ENCODE results near the gene MISP3.

Gene MISP3

GRCh38 chr19:14102756-14103155 is 30.2 kb downstream of the MISP3 start:
- no peak for DNase-seq (ENCODE audit: low read depth)

GRCh38 chr19:14103310-14103709 is 30.7 kb downstream of the MISP3 start:
- DNase-seq (ENCODE audit: low read depth), result no peak

GRCh38 chr19:14105680-14106079 is 33.1 kb downstream of the MISP3 start:
- no peak for DNase-seq (ENCODE audit: low read depth)

GRCh38 chr19:14106840-14107239 is 34.3 kb downstream of the MISP3 start:
- no peak for DNase-seq (ENCODE audit: low read depth)

GRCh38 chr19:14107581-14108461 is 35.2 kb downstream of the MISP3 start:
- no peak for DNase-seq (ENCODE audit: low read depth)

GRCh38 chr19:14110650-14111049 is 38.1 kb downstream of the MISP3 start:
- no peak for DNase-seq (ENCODE audit: low read depth)

DNA sequence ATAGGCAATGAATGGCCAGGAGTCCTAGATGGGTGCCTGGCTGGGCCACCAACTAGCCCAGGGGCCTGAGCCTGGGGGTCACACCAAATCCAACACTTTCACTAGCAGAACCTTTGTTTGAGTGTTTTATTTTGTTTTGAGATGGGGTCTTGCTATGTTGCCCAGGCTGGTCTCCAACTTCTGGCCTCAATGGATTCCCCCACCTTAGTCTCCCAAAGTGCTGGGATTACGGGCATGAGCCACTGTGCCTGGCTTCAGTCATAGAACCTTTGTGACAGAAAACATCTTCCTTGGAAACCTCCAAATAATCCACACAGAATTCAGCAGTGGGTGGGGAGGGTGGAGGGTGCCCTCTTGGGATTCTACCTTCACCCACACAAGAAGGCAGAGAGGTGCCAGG is 38.9 kb downstream of the MISP3 start:
- DNase-seq (ENCODE audit: low read depth), result no peak

- DNase-seq (ENCODE audit: low read depth), result no peak
Observed at GRCh38 chr19:14112051-14112808, 39.6 kb downstream of the MISP3 start.

- no peak for DNase-seq (ENCODE audit: low read depth)
Observed at GRCh38 chr19:14112809-14113385, 40.3 kb downstream of the MISP3 start.

DNA sequence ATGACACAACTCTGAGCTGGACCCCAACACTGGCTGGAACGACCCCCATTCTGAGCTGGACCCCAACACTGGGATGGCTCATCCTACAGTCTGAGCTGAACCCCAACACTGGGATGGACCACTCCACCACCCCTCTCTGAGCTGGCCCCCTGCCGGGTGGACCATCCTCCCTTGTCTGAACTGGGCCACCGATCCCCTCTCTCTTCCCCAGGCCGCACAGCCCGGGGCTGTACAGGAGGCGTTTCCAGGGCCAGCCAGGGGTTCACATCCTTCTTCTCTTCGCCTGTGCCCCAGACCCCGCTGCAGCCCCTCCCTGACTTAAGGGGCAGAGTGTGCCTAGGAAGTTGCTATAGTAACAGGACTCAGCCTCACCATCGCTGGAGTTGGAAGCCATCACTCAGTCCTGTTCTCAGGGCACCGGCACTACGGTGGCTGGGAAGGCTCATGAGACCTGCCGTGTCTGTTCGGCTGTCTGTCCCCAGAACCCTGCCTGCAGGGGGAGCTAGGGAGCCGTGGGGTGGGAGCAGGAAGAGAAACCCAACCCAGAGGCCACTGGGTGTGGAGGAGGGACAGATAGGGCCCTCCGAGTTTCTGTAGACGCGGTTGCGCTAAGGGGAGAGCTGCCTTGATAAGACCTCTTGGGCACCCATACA is 41.3 kb downstream of the MISP3 start:
- DNase-seq (ENCODE audit: low read depth), result peak; percentile 31

- no peak for DNase-seq (ENCODE audit: low read depth)
Observed at GRCh38 chr19:14114439-14114838, 41.9 kb downstream of the MISP3 start.

DNA sequence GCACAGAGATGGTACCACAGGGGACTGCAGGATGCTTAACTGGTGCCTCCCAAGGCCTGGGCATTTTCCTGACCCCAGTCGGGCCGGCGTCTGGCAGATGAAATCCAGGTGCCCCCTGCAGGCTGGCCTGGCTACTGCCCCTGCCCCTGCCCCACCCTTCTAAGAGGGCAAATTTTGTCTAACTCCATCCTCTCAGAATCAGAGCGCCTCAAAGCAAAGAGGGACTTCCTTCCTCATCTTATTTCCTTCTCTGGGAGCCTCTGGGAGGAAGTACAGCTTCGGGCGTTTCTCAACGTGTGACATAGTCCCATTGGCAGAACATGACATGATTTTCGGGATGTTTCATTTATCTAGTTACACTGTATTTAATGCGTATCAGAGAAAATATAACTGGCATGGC is 42.3 kb downstream of the MISP3 start:
- DNase-seq (ENCODE audit: low read depth), result peak; percentile 34

- no peak for DNase-seq (ENCODE audit: low read depth)
Observed at GRCh38 chr19:14115756-14116155, 43.2 kb downstream of the MISP3 start.

- DNase-seq (ENCODE audit: low read depth), result no peak
Observed at GRCh38 chr19:14116525-14116917, 43.9 kb downstream of the MISP3 start.

- no peak for DNase-seq (ENCODE audit: low read depth)
Observed at GRCh38 chr19:14116918-14117578, 44.5 kb downstream of the MISP3 start.

DNA sequence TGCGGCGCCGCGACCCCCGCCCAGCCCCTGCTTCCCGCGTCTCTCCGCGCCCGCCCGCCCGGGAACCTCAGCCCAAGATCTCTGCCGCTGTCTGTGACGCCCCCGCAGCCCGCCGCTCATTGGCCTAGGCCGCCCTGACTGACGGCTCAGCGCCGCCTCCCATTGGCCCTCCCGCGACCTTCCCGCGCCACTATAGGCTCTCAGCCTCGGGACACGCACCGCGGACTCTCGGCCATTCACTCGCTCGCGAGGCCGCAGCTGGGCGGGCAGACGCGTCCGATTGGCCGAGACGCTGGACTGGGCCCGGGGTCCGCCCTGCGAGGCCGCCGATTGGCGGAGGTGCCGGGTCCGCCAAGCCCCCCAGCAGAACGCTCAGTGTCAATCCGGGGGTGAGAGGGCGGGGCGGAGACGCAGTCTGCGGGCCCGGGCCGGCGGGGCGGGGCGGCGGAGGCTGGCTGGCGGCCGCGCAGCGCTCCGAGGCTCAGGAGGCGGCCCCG is 45.1 kb downstream of the MISP3 start, which contains the start of gene PRKACA:
Gene PRKACA, minus strand, starts transcription at position 95 of the 497 bp plus-strand sequence. CDS start 215 bp downstream, outside the sequence.
- peak; percentile 95 for DNase-seq (ENCODE audit: low read depth)

DNA sequence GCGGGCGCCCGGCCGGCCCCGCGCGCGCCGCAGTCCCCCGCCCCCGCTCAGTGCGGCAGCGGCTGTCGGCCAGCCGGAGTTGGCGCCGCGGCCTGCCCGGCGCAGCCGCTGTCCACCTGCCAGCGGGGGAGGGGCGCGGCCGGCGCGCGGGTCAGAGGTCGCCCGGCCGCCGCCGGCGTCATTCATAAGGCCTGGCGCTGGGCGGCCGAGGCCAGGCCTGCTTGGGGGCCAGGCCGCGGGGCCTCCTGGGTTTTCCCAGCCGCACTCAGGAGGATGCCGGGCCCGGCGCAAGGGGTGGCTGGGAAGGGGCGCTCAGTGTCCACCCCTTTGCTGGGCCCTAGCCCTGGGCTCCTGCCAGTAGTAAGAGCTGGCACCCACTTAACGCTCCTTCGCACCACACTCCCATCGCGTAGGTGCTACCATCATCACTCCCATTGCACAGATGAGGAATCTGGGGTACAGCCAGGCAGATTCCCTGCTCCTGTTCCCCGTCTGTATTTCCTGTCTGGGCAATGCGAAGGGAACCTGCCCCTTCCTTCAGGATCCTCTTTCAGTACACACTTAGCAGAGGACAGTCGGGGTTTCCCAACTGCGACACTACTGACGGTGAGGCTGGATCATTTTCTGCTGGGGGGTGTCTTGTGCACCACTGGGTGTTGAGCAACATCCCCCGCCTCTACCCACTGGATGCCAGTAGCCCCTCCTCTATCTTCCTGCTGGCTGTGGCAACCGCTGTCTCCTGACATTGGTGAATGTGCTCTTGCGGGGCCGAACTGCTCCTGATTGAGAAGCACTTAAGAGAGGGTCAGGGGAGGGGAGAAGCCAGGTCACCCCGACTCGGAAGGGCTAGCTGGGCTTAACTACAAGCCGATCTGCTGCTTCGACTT is 45.8 kb downstream of the MISP3 start:
- DNase-seq (ENCODE audit: low read depth), result peak; percentile 23

DNA sequence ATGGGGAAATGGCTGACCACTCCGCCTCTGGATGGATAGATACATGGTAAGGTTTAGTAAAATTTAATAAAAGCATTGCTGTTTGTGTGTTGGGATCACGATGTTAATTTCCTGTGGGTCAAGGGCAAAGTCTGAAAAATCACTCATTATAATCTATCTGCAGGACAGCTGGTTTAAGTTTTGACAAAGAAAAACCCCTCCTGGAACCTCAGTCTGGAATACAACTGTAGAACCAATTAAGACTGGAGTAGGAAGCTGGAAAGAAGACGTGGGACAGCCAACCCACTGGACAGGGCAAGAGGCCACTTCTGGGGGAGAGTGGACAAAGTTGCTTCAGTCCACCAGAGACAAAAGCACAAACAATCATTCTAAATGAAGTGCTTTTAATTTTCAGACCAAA is 46.6 kb downstream of the MISP3 start:
- no peak for DNase-seq (ENCODE audit: low read depth)

GRCh38 chr19:14119644-14120496 is 47.3 kb downstream of the MISP3 start:
- DNase-seq (ENCODE audit: low read depth), result no peak

GRCh38 chr19:14120497-14120780 is 47.9 kb downstream of the MISP3 start:
- DNase-seq (ENCODE audit: low read depth), result no peak
